KOPT-K1 (cell line): Measurements from ENCODE around the gene SLC25A4.
"Not testable (repeated sequence)": the region's sequence is repeated elsewhere in the genome, so short reads cannot be mapped to it uniquely, and the experiment has no call there.

Experiments
- H3K27ac ChIP-seq: fragments of 200-600 bp; sonication (generic); 2 replicates; pipeline ENCODE4 v1.5.1; 2016; ENCODE audit warnings: antibody characterized with exemption, mild to moderate bottlenecking, low read depth, low read length; ENCODE audit not compliant: poor library complexity, severe bottlenecking
- H3K36me3 ChIP-seq: fragments of 200-600 bp; sonication (generic); 2 replicates; pipeline ENCODE4 v1.5.1; 2017; ENCODE audit warnings: antibody characterized with exemption, mild to moderate bottlenecking, low read length, moderate library complexity; ENCODE audit not compliant: insufficient read depth
- H3K9me3 ChIP-seq: fragments of 200-600 bp; sonication (generic); 2 replicates; pipeline ENCODE4 v1.5.1; 2017; ENCODE audit warnings: antibody characterized with exemption, low read length, mild to moderate bottlenecking; ENCODE audit not compliant: insufficient read depth, poor library complexity, severe bottlenecking

The SLC25A4 gene

DNA sequence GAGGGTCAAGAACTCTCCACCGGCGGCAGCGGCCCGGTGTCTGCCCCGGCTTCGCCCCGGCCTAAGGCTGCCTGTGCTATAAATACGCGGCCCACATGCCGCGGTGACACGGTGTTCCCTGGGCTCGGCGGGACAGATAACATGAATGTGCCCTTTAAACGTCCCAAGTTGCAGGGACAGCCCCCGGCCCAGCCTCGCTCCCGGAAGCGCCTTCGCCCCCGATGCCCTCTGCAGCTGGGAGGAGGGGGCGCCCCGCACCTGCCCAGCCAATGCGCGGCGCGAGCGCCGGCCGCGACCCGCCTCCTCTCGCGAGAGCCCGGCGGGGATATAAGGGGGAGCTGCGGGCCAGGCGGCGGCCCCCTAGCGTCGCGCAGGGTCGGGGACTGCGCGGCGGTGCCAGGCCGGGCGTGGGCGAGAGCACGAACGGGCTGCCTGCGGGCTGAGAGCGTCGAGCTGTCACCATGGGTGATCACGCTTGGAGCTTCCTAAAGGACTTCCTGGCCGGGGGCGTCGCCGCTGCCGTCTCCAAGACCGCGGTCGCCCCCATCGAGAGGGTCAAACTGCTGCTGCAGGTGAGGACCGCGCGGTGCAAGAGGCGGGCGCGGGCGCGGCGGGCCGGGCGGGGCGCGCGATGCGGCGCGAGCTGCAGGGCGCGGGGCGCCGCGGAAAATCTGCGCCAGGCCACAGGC, at the start of gene SLC25A4:
SLC25A4 (plus strand) TSS at position 355 of the 689 bp plus-strand sequence; CDS start at position 462, 107 bp downstream.
- no peaks in the 10 kb centered on the region for H3K9me3 ChIP-seq
- no peaks in the 10 kb centered on the region for H3K36me3 ChIP-seq
- no peak within 1 kb of the TSS for H3K27ac ChIP-seq

DNA sequence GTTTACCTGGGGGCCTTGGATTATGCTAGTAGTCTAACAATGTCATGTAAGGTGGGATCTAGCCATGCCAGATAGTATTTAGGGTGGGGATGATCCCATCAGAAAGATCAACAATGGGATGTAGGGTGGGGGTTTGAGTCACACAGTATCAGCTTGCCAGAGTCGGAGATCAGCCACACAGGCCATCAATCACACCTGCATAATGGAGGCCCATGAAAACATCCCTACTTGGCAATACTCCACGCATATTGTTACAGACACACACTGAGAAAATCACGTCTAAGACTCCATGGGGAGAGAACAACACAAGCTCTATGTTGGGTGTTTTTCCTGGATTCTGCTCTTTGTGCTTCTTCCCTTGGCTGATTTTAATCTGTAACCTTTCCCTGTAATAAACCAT, 49.5 kb upstream of the SLC25A4 start:
- H3K27ac ChIP-seq: no peak overlapping the region
- no peaks in the 10 kb centered on the region for H3K36me3 ChIP-seq
- H3K9me3 ChIP-seq: no peaks in the 10 kb centered on the region

DNA sequence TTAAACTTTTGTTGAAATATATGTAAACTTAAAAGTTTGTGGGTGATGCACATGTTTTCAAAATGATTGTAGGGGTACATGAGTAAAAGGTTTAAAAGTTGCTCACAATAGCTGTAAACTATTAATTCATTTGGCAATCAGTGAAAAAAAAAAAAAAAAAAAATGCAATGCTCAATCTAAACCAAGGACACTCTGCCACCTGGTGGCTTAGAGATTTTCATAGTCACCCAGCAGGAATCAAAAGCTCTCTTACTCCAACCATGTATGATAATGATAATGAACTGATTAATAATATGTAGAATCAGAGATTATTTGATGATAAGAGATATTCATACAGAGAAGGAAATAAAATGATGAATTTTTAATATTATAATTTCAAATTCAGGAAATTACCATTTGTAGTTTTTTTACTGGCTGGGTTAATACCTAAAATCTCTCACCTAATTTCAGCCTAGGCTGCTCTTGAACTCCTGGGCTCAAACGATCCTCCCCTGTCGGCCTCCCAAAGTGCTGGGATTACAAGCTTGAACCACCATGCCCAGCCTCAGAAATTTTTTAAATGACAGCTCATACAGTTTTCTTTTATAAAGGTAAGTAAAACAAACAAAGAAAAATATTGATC, 46.9 kb upstream of the SLC25A4 start:
- Histone ChIP-seq H3K36me3 (no peaks in the 10 kb centered on the region), H3K9me3 (no peaks in the 10 kb centered on the region), H3K27ac (no peak overlapping the region)

DNA sequence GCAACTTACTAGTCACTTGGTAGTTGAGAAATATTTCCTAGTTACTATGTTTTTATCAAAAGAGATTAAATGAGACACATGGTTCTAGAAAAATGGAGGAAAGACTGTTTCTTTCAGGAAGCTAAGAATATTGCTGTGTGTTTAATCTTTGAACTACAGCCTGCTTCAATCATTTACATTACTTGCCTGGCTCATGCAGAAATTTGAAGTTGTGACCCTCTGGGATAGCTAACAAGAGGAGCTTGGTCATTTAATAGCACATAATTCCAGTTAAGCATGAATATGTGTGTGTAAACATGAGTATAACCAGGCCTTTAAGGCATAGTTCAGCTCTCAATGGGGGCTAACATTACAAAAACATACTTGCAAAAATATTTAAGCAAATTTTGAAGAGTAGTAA, 44.6 kb upstream of the SLC25A4 start:
- no peaks in the 10 kb centered on the region for H3K36me3 ChIP-seq
- no peak overlapping the region for H3K27ac ChIP-seq
- no peaks in the 10 kb centered on the region for H3K9me3 ChIP-seq

DNA sequence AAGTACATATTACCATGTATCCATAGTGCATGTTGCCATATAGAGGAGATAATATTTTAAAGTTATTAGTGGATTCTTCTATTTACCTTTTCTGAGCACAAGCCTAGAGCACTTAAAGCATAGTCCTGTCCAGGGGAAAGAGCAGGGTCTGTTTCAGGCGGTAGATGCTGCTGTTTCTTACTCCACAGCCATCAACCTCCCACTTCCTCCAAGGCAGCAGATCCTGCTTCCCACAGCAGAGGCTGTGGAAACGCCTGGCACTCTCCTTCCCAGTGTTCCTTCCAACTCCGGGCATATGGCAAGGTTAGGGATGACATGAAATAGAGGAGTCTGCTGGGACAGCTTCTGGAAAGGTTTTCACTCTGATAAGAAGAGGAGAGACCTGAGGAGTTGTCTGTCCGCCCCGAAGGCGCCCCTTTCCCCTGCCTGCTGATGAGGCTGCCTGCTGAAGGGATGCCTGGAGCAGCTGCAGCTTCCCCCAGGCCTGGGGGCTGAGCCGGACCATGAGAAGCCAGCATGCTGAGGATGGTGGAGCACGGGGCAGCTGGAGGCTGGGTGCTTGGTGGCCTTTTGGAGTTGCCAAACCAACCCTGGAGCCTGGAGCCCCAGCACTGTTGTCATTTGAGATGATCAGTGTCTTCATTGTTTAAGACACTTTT, 43.9 kb upstream of the SLC25A4 start:
- Histone ChIP-seq H3K36me3 (no peaks in the 10 kb centered on the region), H3K27ac (no peak overlapping the region), H3K9me3 (no peaks in the 10 kb centered on the region)

DNA sequence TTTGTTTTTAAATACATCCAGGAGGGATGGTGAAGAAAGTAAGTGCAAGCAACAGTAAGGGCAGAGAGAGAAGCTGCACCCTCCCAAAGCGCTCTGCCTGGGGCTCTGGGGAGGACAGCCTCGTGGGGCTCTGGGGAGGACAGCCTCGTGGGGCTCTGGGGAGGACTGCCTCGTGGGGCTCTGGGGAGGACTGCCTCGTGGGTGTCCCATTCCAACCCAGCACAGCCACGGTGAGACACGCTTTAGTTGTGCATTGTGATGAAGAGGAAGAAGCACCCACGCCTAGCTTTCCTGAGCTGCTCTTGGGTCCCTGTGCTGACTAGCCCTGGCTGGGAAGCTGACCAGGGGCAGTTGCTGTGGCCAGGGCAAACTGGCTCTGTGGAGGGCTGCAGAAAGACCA, 43.1 kb upstream of the SLC25A4 start:
- Histone ChIP-seq H3K27ac (no peak overlapping the region), H3K9me3 (no peaks in the 10 kb centered on the region), H3K36me3 (no peaks in the 10 kb centered on the region)

DNA sequence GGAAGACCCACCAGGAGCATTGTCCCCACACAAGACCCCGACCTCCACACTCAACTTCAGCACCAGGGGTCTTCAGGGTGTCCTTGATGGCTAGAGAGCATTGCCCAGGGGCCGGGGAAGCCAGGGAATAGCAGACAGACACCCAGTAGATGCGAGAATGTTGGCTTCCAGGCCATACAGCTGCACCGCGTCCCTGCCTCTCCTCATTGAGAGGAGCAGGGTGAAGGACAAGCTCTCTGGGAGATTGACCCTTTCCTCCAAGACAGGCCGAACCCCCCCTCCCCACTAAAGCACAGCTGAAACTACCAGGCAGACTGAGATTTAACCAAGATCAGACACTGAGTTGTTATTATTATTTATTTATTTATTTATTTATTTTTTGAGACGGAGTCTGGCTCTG, 42.6 kb upstream of the SLC25A4 start:
- H3K27ac ChIP-seq: no peak overlapping the region
- no peaks in the 10 kb centered on the region for H3K36me3 ChIP-seq
- no peaks in the 10 kb centered on the region for H3K9me3 ChIP-seq

DNA sequence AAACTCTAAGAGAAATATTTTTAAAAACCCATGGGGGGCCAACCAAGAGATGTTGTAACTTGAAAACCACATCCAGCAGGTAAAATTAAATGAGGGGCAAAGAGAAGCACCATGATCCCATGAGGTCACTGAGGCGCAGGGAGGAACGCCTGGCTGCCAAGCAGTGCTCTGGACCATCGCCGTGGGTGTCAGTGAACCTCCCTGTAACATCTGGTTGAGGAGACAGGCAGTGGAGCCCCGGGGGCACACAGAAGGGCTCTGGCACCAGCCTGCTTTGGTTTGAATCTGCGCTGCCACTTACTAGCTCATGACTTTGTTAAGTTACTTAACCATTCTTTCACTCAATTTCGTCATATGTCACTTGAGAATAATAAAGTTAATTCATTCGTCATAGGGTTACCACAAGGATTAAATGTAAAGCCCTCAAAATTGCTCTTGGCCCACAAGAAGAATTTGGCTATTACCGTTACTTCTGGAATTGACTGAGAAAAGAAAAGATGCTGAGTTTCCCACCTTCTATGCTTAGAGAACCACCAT, 41.6 kb upstream of the SLC25A4 start:
- no peak overlapping the region for H3K27ac ChIP-seq
- H3K36me3 ChIP-seq: no peaks in the 10 kb centered on the region

DNA sequence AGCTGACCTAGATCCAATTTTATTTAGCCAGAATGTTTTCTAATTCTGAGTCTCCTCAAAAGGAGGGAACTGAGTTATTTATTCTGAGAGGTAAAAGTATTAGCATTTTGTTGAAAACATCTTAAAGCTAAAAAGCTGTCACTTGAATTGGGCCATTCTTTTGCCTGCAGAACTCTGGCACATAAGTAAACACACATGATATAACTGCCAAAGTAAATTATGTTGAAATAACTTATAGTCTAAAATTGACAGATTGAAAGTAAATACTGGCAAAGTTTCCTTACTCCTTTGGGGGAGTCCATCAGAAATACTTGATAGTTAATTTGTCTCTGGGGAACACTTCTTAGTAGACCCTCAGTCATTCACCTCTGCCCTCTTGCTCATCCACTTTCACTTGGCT, 38.3 kb upstream of the SLC25A4 start:
- no peaks in the 10 kb centered on the region for H3K9me3 ChIP-seq
- no peak overlapping the region for H3K27ac ChIP-seq
- H3K36me3 ChIP-seq: no peaks in the 10 kb centered on the region

More for the DNA sequence above, 41.6 kb upstream of the SLC25A4 start:
- no peaks in the 10 kb centered on the region for H3K9me3 ChIP-seq

DNA sequence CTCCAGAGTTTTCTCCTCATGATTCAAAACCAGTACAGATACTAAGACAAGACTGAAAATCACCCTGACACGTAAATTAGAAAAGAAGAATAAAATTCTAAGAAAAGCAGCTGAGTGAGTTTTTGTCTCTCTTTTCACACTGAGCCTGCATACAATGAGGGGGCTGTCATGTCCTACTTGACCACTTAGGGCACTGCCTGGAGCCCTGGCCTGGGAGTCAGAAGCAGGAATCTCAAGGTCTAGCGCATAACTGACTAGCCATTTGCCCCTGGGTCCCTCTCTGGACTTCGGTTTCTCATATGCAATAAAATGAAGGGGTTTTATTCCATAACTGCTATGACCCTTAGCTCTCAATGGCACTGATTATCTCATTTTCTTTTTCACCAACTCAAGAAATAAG, 36.7 kb upstream of the SLC25A4 start:
- H3K9me3 ChIP-seq: no peaks in the 10 kb centered on the region
- no peak overlapping the region for H3K27ac ChIP-seq
- H3K36me3 ChIP-seq: no peaks in the 10 kb centered on the region

DNA sequence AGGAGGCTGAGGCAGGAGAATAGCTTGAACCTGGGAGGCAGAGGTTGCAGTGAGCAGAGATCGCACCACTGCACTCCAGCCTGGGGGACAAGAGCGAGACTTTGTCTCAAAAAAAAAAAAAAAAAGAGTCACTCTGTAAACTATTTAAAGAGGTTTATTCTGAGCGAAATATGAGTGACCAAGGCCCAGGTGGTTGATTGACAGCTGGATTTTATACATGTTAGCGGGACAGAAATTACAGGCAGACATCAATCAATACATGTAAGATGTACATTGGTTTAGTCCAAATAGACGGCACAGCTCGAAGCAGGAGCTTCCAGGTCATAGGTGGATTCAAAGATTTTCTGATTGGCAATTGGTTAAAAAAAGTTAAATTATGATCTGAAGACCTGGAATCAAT, 35.5 kb upstream of the SLC25A4 start:
- not testable (repeated sequence) for H3K27ac ChIP-seq, H3K36me3 ChIP-seq

DNA sequence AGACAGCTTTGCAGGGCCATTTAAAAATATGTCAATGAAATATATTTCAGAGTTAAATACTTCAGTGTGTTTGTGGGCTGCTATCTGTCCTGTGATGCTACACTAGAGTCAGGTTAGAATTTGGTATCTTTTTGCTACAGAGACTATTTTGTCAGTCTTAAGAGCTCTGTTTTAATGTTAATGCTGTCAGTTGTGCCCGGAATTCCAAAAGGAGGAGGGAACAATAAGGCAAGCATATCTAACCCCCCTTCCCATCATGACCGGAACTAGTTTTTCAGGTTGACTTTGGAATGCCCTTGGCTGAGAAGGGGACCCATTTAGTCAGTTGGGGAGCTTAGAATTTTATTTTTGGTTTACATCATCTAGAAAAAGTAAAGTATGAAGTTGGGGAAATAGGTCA, 34.9 kb upstream of the SLC25A4 start:
- Histone ChIP-seq H3K36me3 (no peaks in the 10 kb centered on the region), H3K9me3 (no peaks in the 10 kb centered on the region), H3K27ac (no peak overlapping the region)

More for the DNA sequence above, 35.5 kb upstream of the SLC25A4 start:
- not testable (repeated sequence) for H3K9me3 ChIP-seq

DNA sequence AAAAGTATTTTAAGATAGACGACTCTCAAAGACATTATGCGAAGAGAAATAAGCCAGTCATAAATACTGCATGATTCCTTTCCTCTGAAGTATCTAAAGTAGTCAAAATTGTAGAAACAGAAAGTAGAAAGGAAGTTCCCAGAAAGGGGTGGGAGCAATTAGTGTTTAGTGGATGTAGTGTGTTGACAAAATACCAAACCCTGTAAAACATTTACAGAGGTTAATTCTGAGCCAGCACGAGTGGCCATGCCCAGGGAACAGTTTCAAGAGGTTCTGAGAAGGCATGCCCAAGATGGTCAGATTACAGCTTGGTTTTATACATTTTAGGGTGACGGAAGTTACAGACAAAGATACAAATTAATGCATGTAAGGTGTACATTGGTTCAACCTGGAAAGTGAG, 34.4 kb upstream of the SLC25A4 start:
- Histone ChIP-seq H3K36me3 (no peaks in the 10 kb centered on the region), H3K27ac (no peak overlapping the region), H3K9me3 (no peaks in the 10 kb centered on the region)

DNA sequence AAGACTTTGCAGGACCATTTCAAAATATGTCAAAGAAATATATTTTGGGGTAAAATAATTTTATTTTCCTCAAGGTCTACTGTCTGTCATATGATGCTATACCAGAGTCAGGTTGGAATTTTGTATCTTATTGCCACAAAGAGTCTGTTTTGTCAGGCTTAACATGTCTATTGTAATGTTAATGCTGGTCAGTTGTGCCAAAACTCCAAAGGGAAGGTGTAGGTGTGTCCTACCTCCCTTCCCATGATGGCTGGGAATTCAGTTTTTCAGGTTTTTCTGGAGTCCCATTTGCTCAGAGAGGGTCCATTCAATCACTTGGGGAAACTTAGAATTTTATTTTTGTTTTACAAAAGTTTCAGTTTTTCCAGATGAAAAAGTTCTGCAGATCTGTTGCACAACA, 33.3 kb upstream of the SLC25A4 start:
- H3K36me3 ChIP-seq: no peaks in the 10 kb centered on the region
- H3K27ac ChIP-seq: no peak overlapping the region
- no peaks in the 10 kb centered on the region for H3K9me3 ChIP-seq

DNA sequence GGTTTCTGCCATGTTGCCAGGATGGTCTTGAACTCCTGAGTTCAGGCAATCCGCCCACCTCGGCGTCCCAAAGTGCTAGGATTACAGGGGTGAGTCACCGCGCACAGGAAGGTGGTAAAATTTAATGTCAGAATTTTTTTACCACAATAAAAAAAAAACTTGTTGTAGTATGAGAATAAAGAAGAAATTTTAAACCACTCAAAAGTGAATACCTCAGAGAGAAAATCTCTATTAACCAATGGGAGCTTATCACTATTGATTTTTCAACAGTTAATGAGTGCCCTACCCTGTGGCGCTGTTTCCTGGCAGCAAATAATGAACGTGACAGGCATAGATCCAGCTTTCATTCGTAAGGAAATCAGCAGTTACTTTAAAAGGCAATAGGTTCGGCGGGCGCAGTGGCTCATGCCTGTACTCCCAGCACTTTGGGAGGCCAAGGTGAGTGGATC, 32.7 kb upstream of the SLC25A4 start:
- no peaks in the 10 kb centered on the region for H3K9me3 ChIP-seq
- H3K36me3 ChIP-seq: no peaks in the 10 kb centered on the region
- H3K27ac ChIP-seq: no peak overlapping the region
